Keratinocyte (primary cell): ENCODE results near the gene DSCAML1. TPM values are rescaled to one million over a fixed set of nuclear protein-coding genes. Genes with fewer than 3 reads are reported as not detected.

Experiments
- DNase-seq: peaks from one replicate; pipeline ENCODE4 v3.0.0-alpha.2; 2011; ENCODE audit warnings: low read depth, missing footprints, low spot score
- FAIRE-seq: peaks from 2 replicates; lab custom pipeline; 2011; peaks lifted over from hg19 to GRCh38; lab: Jason Lieb, UNC
- H2AFZ ChIP-seq: 2 replicates; pipeline ENCODE4 v1.6.0; 2012; ENCODE audit warnings: low read length, control low read depth, inconsistent platforms; ENCODE audit not compliant: control insufficient read depth
- H3K27ac ChIP-seq: 2 replicates; pipeline ENCODE4 v1.5.1; 2011; ENCODE audit warnings: low read length; ENCODE audit not compliant: control insufficient read depth, insufficient read depth
- H3K27me3 ChIP-seq: 3 replicates; pipeline ENCODE4 v1.6.0; 2011; ENCODE audit warnings: low read length; ENCODE audit not compliant: control insufficient read depth, insufficient read depth; ENCODE audit errors: extremely low read depth
- H3K36me3 ChIP-seq, 2 experiments: 2 replicates in 1 of 2; 3 replicates in 1 of 2; pipeline ENCODE4 v1.5.1; 2011; ENCODE audit warnings: low read length in 2 of 2, mild to moderate bottlenecking in 1 of 2; ENCODE audit not compliant: control insufficient read depth in 2 of 2, insufficient read depth in 2 of 2; ENCODE audit errors: extremely low read depth in 1 of 2
- H3K4me1 ChIP-seq: 3 replicates; pipeline ENCODE4 v1.5.1; 2011; ENCODE audit warnings: low read length; ENCODE audit not compliant: control insufficient read depth, insufficient read depth; ENCODE audit errors: extremely low read depth
- H3K4me2 ChIP-seq: 3 replicates; pipeline ENCODE4 v1.6.0; 2011; ENCODE audit warnings: low read depth, low read length; ENCODE audit not compliant: control insufficient read depth, insufficient read depth; ENCODE audit errors: extremely low read depth
- H3K4me3 ChIP-seq, 3 experiments: fragments of 200-600 bp in 1 of 3; sonication (generic) in 1 of 3; 2 replicates in 2 of 3; 3 replicates in 1 of 3; pipeline ENCODE4 v1.5.1; 2011 to 2016; ENCODE audit warnings: low read length in 3 of 3, mild to moderate bottlenecking in 3 of 3, control low read depth in 2 of 3, inconsistent platforms in 1 of 3, low read depth in 1 of 3, mixed read lengths in 1 of 3, mixed run types in 1 of 3, moderate library complexity in 1 of 3; ENCODE audit not compliant: control insufficient read depth in 2 of 3, insufficient read depth in 2 of 3; ENCODE audit errors: extremely low read depth in 1 of 3
- H3K79me2 ChIP-seq: 2 replicates; pipeline ENCODE4 v1.6.0; 2012; ENCODE audit warnings: low read length; ENCODE audit not compliant: control insufficient read depth, insufficient read depth
- H3K9ac ChIP-seq: 3 replicates; pipeline ENCODE4 v1.6.0; 2011; ENCODE audit warnings: low read length; ENCODE audit not compliant: control insufficient read depth, insufficient read depth; ENCODE audit errors: extremely low read depth
- H3K9me1 ChIP-seq: 3 replicates; pipeline ENCODE4 v1.6.0; 2011; ENCODE audit warnings: low read length; ENCODE audit not compliant: control insufficient read depth, insufficient read depth; ENCODE audit errors: extremely low read depth
- H3K9me3 ChIP-seq: 2 replicates; pipeline ENCODE4 v1.5.1; 2012; ENCODE audit warnings: low read depth, low read length; ENCODE audit not compliant: control insufficient read depth
- H4K20me1 ChIP-seq: 3 replicates; pipeline ENCODE4 v1.6.0; 2011; ENCODE audit warnings: low read length; ENCODE audit not compliant: control insufficient read depth, insufficient read depth; ENCODE audit errors: extremely low read depth
- EZH2 ChIP-seq: IDR thresholded peaks from one replicate; pipeline ENCODE4 v1.6.1; 2012; ENCODE audit warnings: inconsistent platforms, mild to moderate bottlenecking, low read length, moderate library complexity
- dilution Hi-C: fragments of 300-500 bp; cut with MboI; formaldehyde crosslinking; loops from one replicate; pipeline ENCODE4 v1.7.0; 2020; ENCODE audit warnings: low sequenced_read_pairs; ENCODE audit not compliant: extremely low pct_ligation_motif_present
- polyA plus RNA-seq, 5 experiments: library from polyadenylated mRNA; depleted of rRNA in 3 of 5; stranded (reverse) in 3 of 5; stranded (forward) in 1 of 5; unstranded in 1 of 5; fragments of >200 nt; gene quantifications; 1 replicate in 1 of 5; 2 replicates in 3 of 5; 3 replicates in 1 of 5; pipeline versions ENCODE4 v1.2.1 to v1.2.3, GENCODE V29; 2011 to 2012; ENCODE audit warnings: missing spikeins in 2 of 5, low read depth in 1 of 5, low replicate concordance in 1 of 5
- TF ChIP-seq, protein P1 (sequence below), 3 experiments: IDR thresholded peaks in 1 of 3; conservative IDR thresholded peaks in 1 of 3; optimal IDR thresholded peaks in 1 of 3; 2 replicates in 2 of 3; 3 replicates in 1 of 3; pipeline versions ENCODE3 to v1.5.1; 2011; ENCODE audit warnings: low read length in 3 of 3, mild to moderate bottlenecking in 3 of 3, moderate library complexity in 2 of 3, control low read depth in 1 of 3, inconsistent platforms in 1 of 3; ENCODE audit not compliant: insufficient read depth in 2 of 3; ENCODE audit errors: extremely low read depth in 1 of 3

Gene DSCAML1
- polyA plus RNA-seq, 1 donor (not counting 4 experiments of a cell fraction or from before 2014, with no cell fraction given) = not detected

DNA sequence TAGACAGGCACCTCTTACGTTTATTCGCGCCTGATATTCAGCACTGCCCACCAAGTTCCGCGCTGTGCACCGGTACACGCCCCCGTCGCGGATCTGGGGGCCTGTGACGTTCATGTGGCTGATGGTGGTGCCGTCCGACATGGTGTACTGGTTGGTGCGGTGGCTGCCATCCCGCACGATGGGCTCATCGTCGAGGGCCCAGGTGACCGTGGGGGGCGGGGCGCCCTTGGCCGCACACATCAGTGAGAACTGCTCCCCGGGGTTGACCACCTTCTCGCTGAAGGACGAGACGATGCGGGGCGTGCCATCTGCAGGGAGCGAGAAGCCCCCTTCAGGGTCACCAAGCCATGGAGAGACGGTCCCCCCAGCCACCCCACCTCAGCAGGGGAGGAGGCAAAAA lies 278.6 kb downstream of the DSCAML1 start:
- no peak for FAIRE-seq
- Histone ChIP-seq H3K9me3 (no peaks in the 10 kb centered on the region), H3K9ac (no peak overlapping the region), H3K27ac (no peak overlapping the region), H3K27me3 (no peaks in the 10 kb centered on the region), H3K4me3 (no peak overlapping the region), H3K79me2 (no peaks in the 10 kb centered on the region), H2AFZ (no peak overlapping the region), H3K9me1 (no peaks in the 10 kb centered on the region), H4K20me1 (no peaks in the 10 kb centered on the region), H3K4me1 (no peaks in the 10 kb centered on the region), H3K4me2 (no peak overlapping the region), H3K36me3 (no peaks in the 10 kb centered on the region)
- DNase-seq = no peak
- TF ChIP-seq, protein P1, sequence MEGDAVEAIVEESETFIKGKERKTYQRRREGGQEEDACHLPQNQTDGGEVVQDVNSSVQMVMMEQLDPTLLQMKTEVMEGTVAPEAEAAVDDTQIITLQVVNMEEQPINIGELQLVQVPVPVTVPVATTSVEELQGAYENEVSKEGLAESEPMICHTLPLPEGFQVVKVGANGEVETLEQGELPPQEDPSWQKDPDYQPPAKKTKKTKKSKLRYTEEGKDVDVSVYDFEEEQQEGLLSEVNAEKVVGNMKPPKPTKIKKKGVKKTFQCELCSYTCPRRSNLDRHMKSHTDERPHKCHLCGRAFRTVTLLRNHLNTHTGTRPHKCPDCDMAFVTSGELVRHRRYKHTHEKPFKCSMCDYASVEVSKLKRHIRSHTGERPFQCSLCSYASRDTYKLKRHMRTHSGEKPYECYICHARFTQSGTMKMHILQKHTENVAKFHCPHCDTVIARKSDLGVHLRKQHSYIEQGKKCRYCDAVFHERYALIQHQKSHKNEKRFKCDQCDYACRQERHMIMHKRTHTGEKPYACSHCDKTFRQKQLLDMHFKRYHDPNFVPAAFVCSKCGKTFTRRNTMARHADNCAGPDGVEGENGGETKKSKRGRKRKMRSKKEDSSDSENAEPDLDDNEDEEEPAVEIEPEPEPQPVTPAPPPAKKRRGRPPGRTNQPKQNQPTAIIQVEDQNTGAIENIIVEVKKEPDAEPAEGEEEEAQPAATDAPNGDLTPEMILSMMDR (optimal IDR thresholded peaks at IDR 0.05 in 1 of 3, IDR thresholded peaks at IDR 0.05 in 1 of 3, conservative IDR thresholded peaks at IDR 0.05 in 1 of 3; ENCODE audit: extremely low read depth in 1 of 3, insufficient read depth in 2 of 3, low read length in 3 of 3) = no peak
- TF ChIP-seq EZH2 = no peak
- dilution Hi-C loops = no loop called here

DNA sequence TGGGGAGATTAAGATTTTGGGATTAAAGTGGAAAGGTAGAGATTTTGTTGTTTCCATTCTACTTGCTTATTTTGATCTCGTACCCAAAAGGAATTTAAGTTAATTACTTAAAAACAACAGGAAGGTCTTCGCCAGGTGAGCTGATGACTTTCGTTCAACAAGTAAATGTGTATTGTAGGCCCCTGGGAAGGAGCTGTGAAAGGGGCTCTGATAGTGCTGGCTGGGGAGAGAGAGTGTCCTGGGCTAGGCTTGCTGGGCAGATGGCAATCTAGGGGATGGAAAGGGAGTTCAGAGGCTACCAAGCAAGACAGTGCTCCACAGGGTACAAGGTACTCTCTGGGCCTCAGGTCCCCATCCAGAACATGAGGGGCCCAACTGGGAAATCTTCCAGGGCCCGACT lies 279.9 kb downstream of the DSCAML1 start:
- Histone ChIP-seq H3K4me3 (no peak overlapping the region), H3K4me2 (no peak overlapping the region), H3K27ac (no peak overlapping the region), H3K9me1 (no peaks in the 10 kb centered on the region), H2AFZ (no peak overlapping the region), H4K20me1 (no peaks in the 10 kb centered on the region), H3K79me2 (no peaks in the 10 kb centered on the region), H3K27me3 (peaks cover 6% of the 10 kb centered on the region), H3K9ac (no peak overlapping the region), H3K4me1 (no peaks in the 10 kb centered on the region), H3K36me3 (no peaks in the 10 kb centered on the region), H3K9me3 (no peaks in the 10 kb centered on the region)
- DNase-seq = no peak
- TF ChIP-seq, protein P1 (optimal IDR thresholded peaks at IDR 0.05 in 1 of 3, IDR thresholded peaks at IDR 0.05 in 1 of 3, conservative IDR thresholded peaks at IDR 0.05 in 1 of 3; ENCODE audit: extremely low read depth in 1 of 3, insufficient read depth in 2 of 3, low read length in 3 of 3) = no peak
- TF ChIP-seq EZH2 = no peak
- dilution Hi-C loops = no loop called here
- no peak for FAIRE-seq
